IPS-18c (cell line): ENCODE data around the gene CCDC28A.

Source experiments
- H3K4me3 ChIP-seq: 2 replicates; pipeline ENCODE4 v1.7.0; 2013; ENCODE audit warnings: low read depth, mild to moderate bottlenecking, low read length, moderate library complexity; ENCODE audit not compliant: insufficient read depth
- H3K9me3 ChIP-seq: one replicate; pipeline ENCODE4 v1.6.1; 2013; ENCODE audit warnings: mild to moderate bottlenecking, low read length, moderate library complexity; ENCODE audit not compliant: control insufficient read depth, insufficient read depth

The CCDC28A gene

GRCh38 chr6:138815797-138816528 lies 42.4 kb downstream of the CCDC28A start:
- no peak overlapping the region for H3K4me3 ChIP-seq
- no peaks in the 10 kb centered on the region for H3K9me3 ChIP-seq

DNA sequence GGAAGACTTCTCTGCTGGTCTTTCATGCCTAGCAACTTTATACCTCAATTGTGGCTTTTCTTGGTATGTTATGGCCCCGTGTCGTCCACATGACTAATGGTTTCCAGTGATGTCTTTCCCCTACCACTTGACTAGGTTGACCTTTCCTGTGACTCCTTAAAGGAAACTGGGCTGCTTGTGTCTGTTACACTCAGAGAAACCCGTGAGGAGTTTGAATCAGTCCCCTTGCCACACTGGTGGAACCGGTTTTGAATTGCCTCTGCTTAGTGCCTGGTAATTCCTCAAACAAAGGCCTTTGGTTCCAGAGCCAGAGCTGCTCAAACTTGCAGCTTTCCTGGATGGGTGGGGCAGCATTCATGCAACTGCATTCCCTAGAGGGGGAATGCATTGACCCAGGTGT lies 44.2 kb downstream of the CCDC28A start:
- Histone ChIP-seq H3K9me3 (no peaks in the 10 kb centered on the region), H3K4me3 (no peak overlapping the region)

DNA sequence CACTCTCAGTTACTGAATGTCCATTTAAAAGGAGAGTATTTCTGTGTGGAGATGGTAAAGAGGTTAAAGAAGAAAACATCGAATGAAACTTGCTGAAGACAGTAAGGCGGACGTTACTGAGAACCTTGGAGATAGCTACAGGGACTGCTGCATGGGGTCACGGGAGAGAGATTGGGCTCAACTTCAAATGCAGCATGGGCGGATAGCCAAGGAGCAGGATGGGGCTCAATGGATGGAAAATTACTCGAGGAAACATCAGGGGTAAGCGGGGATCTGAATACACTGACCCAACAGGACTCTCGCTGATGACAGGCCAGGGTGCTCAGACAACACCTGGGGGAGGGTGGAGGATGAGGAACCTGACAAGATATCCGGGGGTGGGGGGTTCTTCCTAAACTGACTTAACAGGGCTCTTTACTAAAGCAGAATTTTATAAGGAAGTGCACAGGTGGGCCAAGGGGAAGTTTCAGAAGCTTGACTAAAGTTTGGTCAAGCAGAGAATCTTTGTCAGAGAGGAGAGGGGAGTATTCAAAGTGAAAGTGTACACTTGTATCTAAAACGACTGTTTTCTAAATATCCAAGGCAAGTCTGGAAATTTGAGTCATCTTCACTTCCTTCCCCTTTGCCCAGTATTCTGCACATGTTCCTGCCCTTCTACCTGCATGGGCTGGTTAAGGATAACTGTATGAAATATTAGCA lies 45.1 kb downstream of the CCDC28A start:
- H3K4me3 ChIP-seq: no peak overlapping the region
- no peaks in the 10 kb centered on the region for H3K9me3 ChIP-seq

DNA sequence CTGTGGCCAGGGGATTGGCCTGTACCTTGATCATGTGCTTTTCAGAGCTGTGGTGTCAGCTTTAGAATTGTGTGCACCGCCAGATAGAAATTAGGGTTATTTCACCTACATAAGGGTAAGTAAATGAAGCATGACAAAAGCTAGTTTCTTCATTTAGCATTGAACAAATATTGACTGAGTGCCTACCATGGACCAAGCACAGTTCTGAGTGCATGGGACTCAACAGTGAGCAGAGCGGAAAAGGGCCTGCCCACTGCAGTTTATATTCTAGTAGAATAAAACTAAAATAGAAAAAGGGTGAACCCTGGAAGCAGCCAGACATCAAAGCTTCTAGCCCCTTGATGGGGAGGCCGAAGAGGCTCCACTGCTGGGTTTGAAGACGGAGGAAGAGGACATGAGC lies 48.0 kb downstream of the CCDC28A start:
- H3K4me3 ChIP-seq: no peak overlapping the region
- no peaks in the 10 kb centered on the region for H3K9me3 ChIP-seq

DNA sequence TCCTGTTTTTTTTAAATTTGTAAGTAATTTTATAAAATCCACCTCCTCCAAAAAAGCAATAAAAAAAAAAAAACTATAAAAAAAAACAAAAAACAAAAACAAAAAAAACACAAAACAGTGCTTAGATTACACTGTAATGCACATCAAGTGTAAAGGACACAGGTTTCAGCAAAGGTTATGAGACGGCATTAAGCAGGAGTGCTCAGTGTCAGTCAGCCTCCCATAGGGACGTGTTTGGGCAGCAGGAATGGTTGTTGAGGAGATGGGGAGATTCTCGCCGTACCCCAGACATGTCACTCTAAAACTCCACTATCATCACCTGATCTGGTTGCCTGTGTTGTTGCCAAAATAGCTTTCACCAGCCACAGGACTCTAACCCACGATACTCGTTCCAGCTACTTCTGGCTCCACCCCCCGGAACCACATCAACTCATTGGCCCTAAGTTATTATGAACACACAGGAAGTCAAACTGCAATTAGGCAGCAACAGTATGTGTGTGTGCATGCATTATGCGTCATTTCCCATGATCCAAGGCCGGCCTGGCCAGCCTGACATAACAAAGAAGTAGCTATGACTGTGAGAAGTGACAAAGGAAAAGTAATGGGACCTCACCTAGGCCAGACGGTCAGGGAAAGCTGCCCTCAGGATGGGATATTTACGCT lies 51.0 kb downstream of the CCDC28A start:
- Histone ChIP-seq H3K9me3 (no peaks in the 10 kb centered on the region), H3K4me3 (no peak overlapping the region)

GRCh38 chr6:138830248-138830647 lies 56.7 kb downstream of the CCDC28A start:
- no peaks in the 10 kb centered on the region for H3K9me3 ChIP-seq
- no peak overlapping the region for H3K4me3 ChIP-seq

- no peak overlapping the region for H3K4me3 ChIP-seq
- no peaks in the 10 kb centered on the region for H3K9me3 ChIP-seq
Measured at GRCh38 chr6:138832182-138832581, 58.6 kb downstream of the CCDC28A start.

- no peaks in the 10 kb centered on the region for H3K9me3 ChIP-seq
- H3K4me3 ChIP-seq: no peak overlapping the region
Measured at GRCh38 chr6:138833816-138834539, 60.4 kb downstream of the CCDC28A start.

DNA sequence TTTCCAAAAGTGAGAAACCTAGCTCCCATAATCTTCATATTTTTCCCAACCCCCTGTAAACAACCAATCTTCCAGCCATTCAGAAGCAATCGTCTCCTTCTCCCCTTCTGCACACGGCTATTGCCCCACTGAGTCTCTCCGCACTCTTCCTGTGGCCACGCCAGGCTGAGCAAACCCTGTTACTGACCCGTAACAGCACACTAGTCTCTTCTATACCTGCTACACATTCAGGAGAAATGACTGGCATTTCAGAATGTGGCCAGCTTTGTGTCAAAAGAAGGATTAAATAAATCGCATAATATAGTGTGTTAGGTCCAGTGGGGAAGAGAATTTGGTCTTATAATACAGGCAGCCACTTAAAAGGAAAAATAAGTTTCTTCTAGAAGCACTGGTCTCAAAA lies 63.7 kb downstream of the CCDC28A start:
- Histone ChIP-seq H3K4me3 (no peak overlapping the region), H3K9me3 (no peaks in the 10 kb centered on the region)
